Mesenchymal stem cell (in vitro differentiated cells and primary cell): ENCODE results near the gene TEN1.

ENCODE experiments used
- DNase-seq: peaks from one replicate; pipeline ENCODE4 v3.0.0-alpha.2; 2013
- H2AFZ ChIP-seq: one replicate; pipeline ENCODE4 v1.6.1; 2013; ENCODE audit warnings: low read depth, mild to moderate bottlenecking, control low read depth, inconsistent platforms, low read length, moderate library complexity
- H2AK5ac ChIP-seq: 2 replicates; pipeline ENCODE4 v1.6.1; 2013; ENCODE audit warnings: low read length, moderate library complexity, mild to moderate bottlenecking, inconsistent platforms; ENCODE audit not compliant: severe bottlenecking
- H2BK120ac ChIP-seq: one replicate; pipeline ENCODE4 v1.6.1; 2013; ENCODE audit warnings: low read depth, mild to moderate bottlenecking, inconsistent platforms, low read length, moderate library complexity
- H2BK12ac ChIP-seq, 2 experiments: one replicate each; pipeline ENCODE4 v1.6.1; 2013; ENCODE audit warnings: inconsistent platforms in 2 of 2, low read length in 2 of 2, mild to moderate bottlenecking in 2 of 2, moderate library complexity in 2 of 2, control low read depth in 1 of 2
- H2BK15ac ChIP-seq: one replicate; pipeline ENCODE4 v1.6.1; 2013; ENCODE audit warnings: mild to moderate bottlenecking, low read depth, inconsistent platforms; ENCODE audit not compliant: poor library complexity, severe bottlenecking
- H2BK5ac ChIP-seq: 2 replicates; pipeline ENCODE4 v1.6.1; 2013; ENCODE audit warnings: low read depth, mild to moderate bottlenecking, low read length, control low read depth, inconsistent platforms; ENCODE audit not compliant: poor library complexity, severe bottlenecking
- H3K14ac ChIP-seq, 2 experiments: one replicate each; pipeline ENCODE4 v1.6.1; 2013; ENCODE audit warnings: inconsistent platforms in 2 of 2, low read length in 2 of 2, control low read depth in 1 of 2, mild to moderate bottlenecking in 1 of 2, moderate library complexity in 1 of 2
- H3K18ac ChIP-seq, 2 experiments: one replicate each; pipeline ENCODE4 v1.6.1; 2013; ENCODE audit warnings: inconsistent platforms in 2 of 2, low read length in 2 of 2, control low read depth in 1 of 2, low read depth in 1 of 2, mild to moderate bottlenecking in 1 of 2
- H3K23ac ChIP-seq, 2 experiments: one replicate each; pipeline ENCODE4 v1.6.1; 2013; ENCODE audit warnings: inconsistent platforms in 2 of 2, low read length in 2 of 2, mild to moderate bottlenecking in 2 of 2, moderate library complexity in 2 of 2, control low read depth in 1 of 2
- H3K27ac ChIP-seq: 2 replicates; pipeline ENCODE4 v1.5.1; 2013; ENCODE audit warnings: mild to moderate bottlenecking, moderate library complexity, low read length, control low read depth, inconsistent platforms; ENCODE audit not compliant: poor library complexity, severe bottlenecking
- H3K27me3 ChIP-seq, 2 experiments: 2 replicates each; pipeline versions ENCODE4 v1.6.1 to v1.7.0; 2013; ENCODE audit warnings: low read length in 2 of 2, mild to moderate bottlenecking in 2 of 2, moderate library complexity in 2 of 2, control low read depth in 1 of 2, inconsistent platforms in 1 of 2; ENCODE audit not compliant: control insufficient read depth in 1 of 2, insufficient read depth in 1 of 2
- H3K36me3 ChIP-seq, 2 experiments: 2 replicates each; pipeline versions ENCODE4 v1.6.1 to v1.7.0; 2013; ENCODE audit warnings: low read length in 2 of 2, control low read depth in 1 of 2, inconsistent platforms in 1 of 2, low read depth in 1 of 2, mild to moderate bottlenecking in 1 of 2; ENCODE audit not compliant: insufficient read depth in 2 of 2, control insufficient read depth in 1 of 2
- H3K4ac ChIP-seq, 2 experiments: one replicate each; pipeline ENCODE4 v1.6.1; 2013; ENCODE audit warnings: inconsistent platforms in 2 of 2, low read length in 2 of 2, mild to moderate bottlenecking in 2 of 2, moderate library complexity in 2 of 2, control low read depth in 1 of 2, low read depth in 1 of 2
- H3K4me1 ChIP-seq: 2 replicates; pipeline ENCODE4 v1.6.1; 2013; ENCODE audit warnings: low read depth, low read length, control low read depth; ENCODE audit not compliant: control insufficient read depth, insufficient read depth
- H3K4me2 ChIP-seq: 2 replicates; pipeline ENCODE4 v1.6.1; 2013; ENCODE audit warnings: low read length, mild to moderate bottlenecking, inconsistent platforms; ENCODE audit not compliant: poor library complexity, severe bottlenecking
- H3K4me3 ChIP-seq, 2 experiments: 2 replicates each; pipeline versions ENCODE4 v1.5.1 to v1.7.0; 2013; ENCODE audit warnings: low read length in 2 of 2, mild to moderate bottlenecking in 2 of 2, control low read depth in 1 of 2, low read depth in 1 of 2; ENCODE audit not compliant: insufficient read depth in 1 of 2
- H3K79me1 ChIP-seq: replicated peaks from 2 replicates; pipeline ENCODE4 v1.6.1; 2013; ENCODE audit warnings: mild to moderate bottlenecking, control low read depth, low read length, inconsistent platforms; ENCODE audit not compliant: poor library complexity, severe bottlenecking
- H3K9ac ChIP-seq: 2 replicates; pipeline ENCODE4 v1.7.0; 2013; ENCODE audit warnings: mild to moderate bottlenecking, low read length, moderate library complexity
- H3K9me3 ChIP-seq: 2 replicates; pipeline ENCODE4 v1.7.0; 2013; ENCODE audit warnings: mild to moderate bottlenecking, low read length; ENCODE audit not compliant: control insufficient read depth
- H4K8ac ChIP-seq: one replicate; pipeline ENCODE4 v1.6.1; 2013; ENCODE audit warnings: inconsistent platforms, mild to moderate bottlenecking, low read length, moderate library complexity
- H4K91ac ChIP-seq: one replicate; pipeline ENCODE4 v1.6.1; 2013; ENCODE audit warnings: mild to moderate bottlenecking, low read length, inconsistent platforms
- WGBS: methylation state at CpG from one replicate; pipeline ENCODE4 v1.1.7; 2013; ENCODE audit warnings: mixed read lengths; 5-methylcytosine and 5-hydroxymethylcytosine counted together

The TEN1 gene

DNA sequence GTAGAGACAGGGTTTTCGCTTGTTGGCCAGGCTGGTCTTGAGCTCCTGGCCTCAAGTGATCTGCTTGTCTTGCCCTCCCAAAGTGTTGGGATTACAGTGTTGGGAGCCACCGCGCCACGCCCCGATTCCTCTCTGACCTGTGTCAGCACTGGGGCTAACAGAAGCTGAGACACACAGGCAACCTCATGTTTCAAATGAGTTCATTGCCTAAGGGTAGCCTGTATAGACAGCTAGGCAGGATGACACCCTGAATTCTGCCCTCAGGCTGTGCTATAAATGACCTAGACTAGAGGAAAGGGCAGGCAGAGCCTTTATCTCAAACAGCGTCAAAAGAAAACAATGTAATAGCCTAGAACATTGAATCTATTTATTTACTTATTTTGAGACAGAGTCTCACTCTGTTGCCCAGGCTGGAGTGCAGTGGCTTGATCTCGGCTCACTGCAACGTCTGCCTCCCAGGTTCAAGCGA lies 19.3 kb downstream of the TEN1 start:
- H3K14ac ChIP-seq = no peak overlapping the region
- no peak overlapping the region for H2AK5ac ChIP-seq
- H2BK15ac ChIP-seq = no peak overlapping the region
- H3K9me3 ChIP-seq = no peaks in the 10 kb centered on the region
- no peak overlapping the region for H3K23ac ChIP-seq
- H4K91ac ChIP-seq = no peak overlapping the region
- H3K9ac ChIP-seq = no peak overlapping the region
- no peak overlapping the region for H2BK12ac ChIP-seq
- H3K27me3 ChIP-seq = no peaks in the 10 kb centered on the region
- H3K18ac ChIP-seq = no peak overlapping the region
- H3K27ac ChIP-seq = no peak overlapping the region
- H2AFZ ChIP-seq = no peak overlapping the region
- H3K4ac ChIP-seq = no peak overlapping the region
- H4K8ac ChIP-seq = no peak overlapping the region
- DNase-seq = no peak
- 96% methylated on average over 8 of the region's 9 CpGs for WGBS
- no peak overlapping the region for H3K4me3 ChIP-seq
- H2BK120ac ChIP-seq = no peak overlapping the region
- no peak overlapping the region for H3K4me2 ChIP-seq
- peaks cover 7 to 48% of the 10 kb centered on the region in 2 experiments for H3K36me3 ChIP-seq
- H3K4me1 ChIP-seq = peaks cover 7% of the 10 kb centered on the region
- H2BK5ac ChIP-seq = no peak overlapping the region
- peaks cover 2% of the 10 kb centered on the region for H3K79me1 ChIP-seq

DNA sequence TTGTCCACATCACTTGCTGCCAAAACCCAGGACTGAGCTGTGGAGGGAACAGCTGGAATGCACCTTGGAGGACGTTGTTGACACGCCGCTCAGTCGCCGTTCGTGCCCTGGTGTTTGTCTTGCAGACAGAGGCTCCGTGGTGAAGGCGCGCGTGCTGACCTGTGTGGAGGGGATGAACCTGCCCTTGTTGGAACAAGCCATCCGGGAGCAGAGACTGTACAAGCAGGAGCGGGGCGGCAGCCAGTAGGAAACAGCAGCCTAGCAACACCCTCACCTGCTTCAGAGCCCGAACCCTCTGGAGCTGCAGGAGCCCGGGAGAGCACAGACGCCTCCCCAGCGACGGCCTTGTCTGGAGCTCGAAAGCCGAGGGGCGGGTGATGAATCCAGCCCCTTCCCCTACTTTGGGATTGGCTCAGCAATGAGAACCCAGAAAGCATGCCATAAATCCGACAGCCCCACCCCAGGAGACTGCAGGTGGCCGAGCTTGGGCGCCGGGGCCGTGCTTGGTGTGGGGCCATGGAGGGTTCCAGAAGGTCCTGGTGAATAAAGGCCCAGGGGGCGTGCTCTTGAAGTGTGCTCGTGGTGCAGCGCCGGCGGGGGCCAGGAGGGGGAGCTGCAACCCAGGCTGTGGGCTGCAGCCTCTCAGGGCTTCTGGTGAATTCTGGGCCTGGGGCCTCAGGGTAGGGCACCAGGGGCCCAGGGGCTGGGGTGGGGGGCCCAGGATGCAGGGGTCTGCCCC lies 21.1 kb downstream of the TEN1 start:
- H3K9ac ChIP-seq = no peak overlapping the region
- no peaks in the 10 kb centered on the region for H3K9me3 ChIP-seq
- H3K4me2 ChIP-seq = no peak overlapping the region
- no peak overlapping the region for H2BK12ac ChIP-seq
- peak; percentile 34 for DNase-seq
- no peaks in the 10 kb centered on the region for H3K27me3 ChIP-seq
- H3K4ac ChIP-seq = no peak overlapping the region
- WGBS = 76% methylated on average over 31 of the region's 31 CpGs
- no peak overlapping the region for H4K91ac ChIP-seq
- no peak overlapping the region for H3K23ac ChIP-seq
- H2BK120ac ChIP-seq = no peak overlapping the region
- no peak overlapping the region for H2BK5ac ChIP-seq
- peaks cover 17% of the 10 kb centered on the region for H3K4me1 ChIP-seq
- no peak overlapping the region for H3K18ac ChIP-seq
- no peak overlapping the region for H3K4me3 ChIP-seq
- peaks cover 2% of the 10 kb centered on the region for H3K79me1 ChIP-seq
- peaks cover 5 to 48% of the 10 kb centered on the region in 2 experiments for H3K36me3 ChIP-seq
- H2AFZ ChIP-seq = no peak overlapping the region
- no peak overlapping the region for H3K27ac ChIP-seq
- H4K8ac ChIP-seq = no peak overlapping the region
- no peak overlapping the region for H3K14ac ChIP-seq
- no peak overlapping the region for H2BK15ac ChIP-seq
- H2AK5ac ChIP-seq = no peak overlapping the region

DNA sequence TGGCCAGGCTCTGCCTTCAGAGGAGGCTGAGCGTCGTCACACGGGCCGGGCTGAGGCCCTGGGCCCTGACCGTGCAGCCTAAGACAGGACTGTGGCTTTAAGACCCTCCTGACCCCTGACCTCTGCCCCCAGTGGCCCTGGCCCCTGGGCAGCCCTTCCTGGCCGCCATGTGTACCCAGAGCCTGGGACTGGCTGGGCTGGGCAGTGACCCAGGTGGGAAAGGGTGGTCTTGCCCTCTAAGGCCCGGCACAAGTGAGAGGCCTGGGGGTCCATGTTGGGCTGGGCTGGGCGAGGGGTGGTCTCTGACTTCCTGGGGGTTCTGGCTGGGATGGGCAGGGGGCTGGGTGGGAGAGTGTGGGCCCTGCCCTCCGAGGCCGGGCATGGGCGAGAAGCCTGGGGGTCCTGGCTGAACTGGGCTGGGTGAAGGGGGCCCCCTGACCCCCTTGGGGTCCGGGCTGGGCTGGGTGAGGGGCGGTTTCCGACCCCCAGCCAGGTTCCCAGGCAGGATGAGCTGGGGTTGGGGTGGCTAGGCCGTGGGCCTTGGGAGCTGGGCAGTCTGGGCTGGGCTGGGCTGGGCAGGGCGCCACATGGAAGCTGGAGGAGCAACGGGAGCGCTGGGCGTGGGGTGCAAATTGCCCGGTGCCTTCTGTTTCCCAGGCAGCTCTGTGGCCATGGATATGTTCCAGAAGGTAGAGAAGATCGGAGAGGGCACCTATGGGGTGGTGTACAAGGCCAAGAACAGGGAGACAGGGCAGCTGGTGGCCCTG lies 21.9 kb downstream of the TEN1 start, which contains the start of gene CDK3:
TSS of gene CDK3 (plus strand) at position 101 of the 767 bp plus-strand sequence. CDS start at position 672, 571 bp downstream.
- H3K4ac ChIP-seq = no peak within 1 kb of the TSS
- H2AFZ ChIP-seq = no peak within 1 kb of the TSS
- H3K27me3 ChIP-seq = no peaks in the 10 kb centered on the region
- no peak within 1 kb of the TSS for H3K27ac ChIP-seq
- H2BK120ac ChIP-seq = no peak within 1 kb of the TSS
- no peak within 1 kb of the TSS for H3K14ac ChIP-seq
- no peak within 1 kb of the TSS for H3K4me2 ChIP-seq
- H3K4me1 ChIP-seq = peaks cover 21% of the 10 kb centered on the region
- H2AK5ac ChIP-seq = peak within 1 kb of the TSS; percentile 27
- no peak within 1 kb of the TSS for H2BK15ac ChIP-seq
- peaks cover 2% of the 10 kb centered on the region for H3K79me1 ChIP-seq
- H2BK12ac ChIP-seq = no peak within 1 kb of the TSS
- H3K4me3 ChIP-seq = no peak within 1 kb of the TSS
- peaks cover 5 to 45% of the 10 kb centered on the region in 2 experiments for H3K36me3 ChIP-seq
- H3K9ac ChIP-seq = no peak within 1 kb of the TSS
- no peak within 1 kb of the TSS for H4K8ac ChIP-seq
- WGBS = 88% methylated on average over 21 of the region's 21 CpGs
- no peak for DNase-seq
- H3K23ac ChIP-seq = no peak within 1 kb of the TSS
- H4K91ac ChIP-seq = no peak within 1 kb of the TSS
- no peak within 1 kb of the TSS for H3K18ac ChIP-seq
- no peaks in the 10 kb centered on the region for H3K9me3 ChIP-seq
- H2BK5ac ChIP-seq = no peak within 1 kb of the TSS

DNA sequence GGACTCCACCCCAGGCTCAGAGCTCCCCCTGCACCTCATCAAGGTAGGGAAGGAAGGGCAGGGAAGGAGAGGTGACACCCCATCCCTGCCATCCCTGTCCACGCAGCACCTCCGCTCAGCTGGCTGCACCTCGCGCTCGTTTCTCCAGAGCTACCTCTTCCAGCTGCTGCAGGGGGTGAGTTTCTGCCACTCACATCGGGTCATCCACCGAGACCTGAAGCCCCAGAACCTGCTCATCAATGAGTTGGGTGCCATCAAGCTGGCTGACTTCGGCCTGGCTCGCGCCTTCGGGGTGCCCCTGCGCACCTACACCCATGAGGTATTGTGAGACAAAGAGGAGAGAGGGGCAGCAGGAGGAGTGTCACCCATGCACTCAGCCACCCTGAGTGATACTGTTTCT lies 23.1 kb downstream of the TEN1 start:
- Histone ChIP-seq H2BK120ac (no peak overlapping the region), H3K79me1 (peaks cover 2% of the 10 kb centered on the region), H2BK12ac (no peak overlapping the region), H2AK5ac (no peak overlapping the region), H3K4me1 (peaks cover 16% of the 10 kb centered on the region), H3K4ac (no peak overlapping the region), H3K27ac (no peak overlapping the region), H3K36me3 (peaks cover 5 to 54% of the 10 kb centered on the region in 2 experiments), H4K91ac (no peak overlapping the region), H4K8ac (no peak overlapping the region), H3K23ac (no peak overlapping the region), H3K9me3 (no peaks in the 10 kb centered on the region), H3K4me3 (no peak overlapping the region), H3K9ac (no peak overlapping the region), H3K14ac (no peak overlapping the region), H3K18ac (no peak overlapping the region), H3K27me3 (no peaks in the 10 kb centered on the region), H2BK15ac (no peak overlapping the region), H3K4me2 (no peak overlapping the region), H2AFZ (no peak overlapping the region), H2BK5ac (no peak overlapping the region)
- WGBS = over 99% methylated on average over 12 of the region's 12 CpGs
- no peak for DNase-seq
